CD4-positive, CD25-positive, alpha-beta regulatory T cell (primary cell): ENCODE measurements around the gene ID2. TPM values are rescaled to one million over a fixed set of nuclear protein-coding genes. Genes with fewer than 3 reads are reported as not detected.

Experiments
- ATAC-seq, 2 donors: fragments of 150-1000 bp; cut with Tn5 transposase; one replicate each; pipeline ENCODE4 v1.10.0; 2021; ENCODE audit warnings: low read depth in 2 of 2, moderate number of reproducible peaks in 2 of 2, moderate library complexity in 1 of 2
- DNase-seq, 3 donors: peaks; one replicate each; pipeline versions ENCODE4 v3.0.0 to v3.0.0-alpha.2; 2012 to 2022; ENCODE audit warnings: mixed read lengths in 1 of 3
- H3K27ac ChIP-seq: one replicate; pipeline ENCODE4 v1.7.0; 2013; ENCODE audit warnings: mild to moderate bottlenecking, low read length; ENCODE audit not compliant: insufficient read depth, poor library complexity, severe bottlenecking
- H3K27me3 ChIP-seq: one replicate; pipeline ENCODE4 v1.7.0; 2013; ENCODE audit warnings: low read length; ENCODE audit not compliant: control insufficient read depth, insufficient read depth
- H3K36me3 ChIP-seq: one replicate; pipeline ENCODE4 v1.7.0; 2013; ENCODE audit warnings: mild to moderate bottlenecking, low read length, moderate library complexity; ENCODE audit not compliant: control insufficient read depth, insufficient read depth
- H3K4me1 ChIP-seq: 2 replicates; pipeline ENCODE4 v1.7.0; 2013; ENCODE audit warnings: mild to moderate bottlenecking, low read length; ENCODE audit not compliant: insufficient read depth, control insufficient read depth, poor library complexity, severe bottlenecking
- H3K4me3 ChIP-seq: one replicate; pipeline ENCODE4 v1.7.0; 2013; ENCODE audit warnings: low read depth, mild to moderate bottlenecking, low read length, moderate library complexity
- H3K9me3 ChIP-seq, 2 experiments: 1 replicate in 1 of 2; 2 replicates in 1 of 2; pipeline ENCODE4 v1.7.0; 2013; ENCODE audit warnings: low read length in 2 of 2, mild to moderate bottlenecking in 1 of 2, moderate library complexity in 1 of 2; ENCODE audit not compliant: control insufficient read depth in 2 of 2
- H3K27ac Mint-ChIP-seq, 3 donors: one replicate each; pipeline ENCODE4 v1.8.0; 2020 to 2022; ENCODE audit warnings: mild to moderate bottlenecking in 3 of 3, mixed read lengths in 3 of 3, moderate library complexity in 2 of 3
- H3K27me3 Mint-ChIP-seq: one replicate; pipeline ENCODE4 v1.8.0; 2022; ENCODE audit warnings: mild to moderate bottlenecking, mixed read lengths
- H3K36me3 Mint-ChIP-seq: one replicate; pipeline ENCODE4 v1.8.0; 2020; ENCODE audit warnings: mixed read lengths
- H3K4me1 Mint-ChIP-seq, 4 donors: one replicate each; pipeline ENCODE4 v1.8.0; 2020 to 2022; ENCODE audit warnings: mixed read lengths in 4 of 4, mild to moderate bottlenecking in 1 of 4
- H3K4me3 Mint-ChIP-seq, 4 donors: one replicate each; pipeline ENCODE4 v1.8.0; 2020 to 2022; ENCODE audit warnings: mild to moderate bottlenecking in 4 of 4, mixed read lengths in 4 of 4, moderate library complexity in 3 of 4
- H3K9me3 Mint-ChIP-seq, 7 donors: one replicate each; pipeline ENCODE4 v1.8.0; 2020 to 2022; ENCODE audit warnings: mixed read lengths in 7 of 7, mild to moderate bottlenecking in 3 of 7, moderate library complexity in 2 of 7
- polyA plus RNA-seq, 4 donors: library from polyadenylated mRNA; unstranded; fragments of 300-500 nt; fragmentation: Illumina TruSeq; gene quantifications; one replicate each; pipeline ENCODE4 v1.2.3, GENCODE V29; 2021
- total RNA-seq: library from RNA; stranded (reverse); gene quantifications from one replicate; pipeline ENCODE4 v1.2.3, GENCODE V29; 2022

The ID2 gene
- total and polyA plus RNA-seq, 5 donors from 2014 or later = 20.3 to 55.9 (median 26.5) TPM

- Mint-ChIP-seq H3K4me1 (peaks cover 0 to 2% (median under 1%) of the 10 kb centered on the region in 4 donors), H3K9me3 (no peaks in the 10 kb centered on the region), H3K27me3 (peaks cover 10% of the 10 kb centered on the region), H3K4me3 (no peak overlapping the region), H3K27ac (no peak overlapping the region), H3K36me3 (no peaks in the 10 kb centered on the region)
- no peaks in the 10 kb centered on the region for H3K27me3 ChIP-seq
- no peak for DNase-seq
- H3K9me3 ChIP-seq = no peaks in the 10 kb centered on the region
- H3K36me3 ChIP-seq = no peaks in the 10 kb centered on the region
- no peak overlapping the region for H3K4me3 ChIP-seq
- no peaks in the 10 kb centered on the region for H3K4me1 ChIP-seq
- no peak overlapping the region for H3K27ac ChIP-seq
- ATAC-seq = no peak
These were observed 23.6 kb upstream of the ID2 start for GRCh38 chr2:8658064-8658862.

DNA sequence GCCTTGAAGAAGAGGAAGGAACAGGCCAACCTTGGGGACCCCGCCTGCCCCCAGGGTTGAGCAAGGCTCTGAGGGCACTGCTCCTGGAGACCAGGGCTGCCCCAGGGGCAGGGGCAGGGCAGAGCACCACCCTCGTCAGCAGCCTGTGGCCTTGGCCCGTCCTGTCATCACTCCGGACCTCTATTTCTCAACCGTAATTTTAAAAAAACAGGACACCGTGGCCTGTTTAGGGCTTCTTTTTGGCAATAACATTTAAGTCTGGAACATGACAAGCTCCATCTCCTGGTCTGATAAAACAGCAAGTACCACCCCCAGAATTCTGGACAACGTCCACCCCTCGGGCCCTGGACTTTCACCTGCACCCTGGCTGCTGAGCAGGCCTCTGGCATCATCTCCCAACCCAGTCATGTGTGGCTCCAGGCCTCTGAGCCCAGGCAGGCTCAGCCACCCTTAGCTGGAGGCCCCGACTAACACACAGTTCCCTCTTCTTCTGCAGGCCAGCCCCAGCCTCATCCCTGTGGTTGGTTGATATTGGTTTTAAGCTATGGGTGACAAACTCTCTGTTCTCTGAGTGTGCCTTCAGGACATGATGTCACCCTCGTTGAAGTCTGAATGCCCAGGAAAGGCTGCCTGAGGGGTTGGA lies 22.6 kb upstream of the ID2 start:
- peaks cover 0 to 2% (median under 1%) of the 10 kb centered on the region in 4 donors for H3K4me1 Mint-ChIP-seq
- Histone ChIP-seq H3K27me3 (no peaks in the 10 kb centered on the region), H3K4me1 (no peaks in the 10 kb centered on the region), H3K27ac (no peak overlapping the region), H3K4me3 (no peak overlapping the region), H3K36me3 (no peaks in the 10 kb centered on the region), H3K9me3 (no peaks in the 10 kb centered on the region)
- no peaks in the 10 kb centered on the region for H3K36me3 Mint-ChIP-seq
- no peak overlapping the region for H3K27ac Mint-ChIP-seq
- no peak for DNase-seq
- no peak for ATAC-seq
- peaks cover 10% of the 10 kb centered on the region for H3K27me3 Mint-ChIP-seq
- H3K9me3 Mint-ChIP-seq = no peaks in the 10 kb centered on the region
- no peak overlapping the region for H3K4me3 Mint-ChIP-seq

DNA sequence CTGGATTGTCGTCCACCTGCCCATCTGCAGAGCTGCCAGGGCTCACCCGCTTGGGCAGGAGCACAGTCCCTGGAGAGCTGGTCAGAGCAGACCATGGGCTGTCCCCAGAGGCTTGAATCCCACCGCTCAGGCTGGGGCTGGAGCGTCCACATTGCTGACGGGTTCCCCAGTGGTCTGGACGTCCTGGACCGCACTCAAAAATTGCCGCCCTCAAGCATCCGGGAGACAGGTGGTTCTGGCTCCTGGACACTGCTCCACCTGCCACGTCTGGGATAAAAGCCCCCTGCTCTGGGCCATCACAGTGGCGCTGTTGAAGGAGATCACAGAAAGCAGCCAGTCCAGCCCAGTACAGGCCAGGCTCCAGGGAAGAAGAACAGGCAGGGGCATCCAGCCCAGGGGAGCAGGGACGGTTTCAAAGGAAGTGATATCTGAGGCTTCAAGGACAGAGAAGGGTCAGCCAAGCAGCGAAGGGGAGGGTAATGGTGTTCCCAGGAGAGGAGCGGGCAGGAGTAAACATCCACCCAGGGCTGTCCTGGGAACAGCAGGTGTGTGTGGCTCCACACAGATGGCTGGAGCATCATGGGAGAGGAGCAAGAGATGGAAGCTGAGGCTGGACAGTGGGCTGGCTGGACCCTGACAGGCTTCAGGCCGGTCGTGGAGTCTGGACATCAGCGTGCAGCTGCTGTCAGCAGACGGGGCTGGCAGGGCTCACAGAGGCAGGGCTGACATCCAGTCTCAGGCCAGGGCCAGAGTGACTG lies 21.9 kb upstream of the ID2 start:
- DNase-seq (no peak), ATAC-seq (no peak)
- Histone ChIP-seq H3K4me3 (no peak overlapping the region), H3K27me3 (no peaks in the 10 kb centered on the region), H3K27ac (no peak overlapping the region), H3K36me3 (no peaks in the 10 kb centered on the region), H3K9me3 (no peaks in the 10 kb centered on the region), H3K4me1 (no peaks in the 10 kb centered on the region)
- Mint-ChIP-seq H3K27ac (no peak overlapping the region), H3K27me3 (peaks cover 8% of the 10 kb centered on the region), H3K9me3 (peaks cover 0 to under 1% (median 0%) of the 10 kb centered on the region in 7 donors), H3K4me1 (peaks cover 0 to 6% (median under 1%) of the 10 kb centered on the region in 4 donors), H3K4me3 (peak overlapping the region in 1 of 4 donors; percentile 56), H3K36me3 (no peaks in the 10 kb centered on the region)

DNA sequence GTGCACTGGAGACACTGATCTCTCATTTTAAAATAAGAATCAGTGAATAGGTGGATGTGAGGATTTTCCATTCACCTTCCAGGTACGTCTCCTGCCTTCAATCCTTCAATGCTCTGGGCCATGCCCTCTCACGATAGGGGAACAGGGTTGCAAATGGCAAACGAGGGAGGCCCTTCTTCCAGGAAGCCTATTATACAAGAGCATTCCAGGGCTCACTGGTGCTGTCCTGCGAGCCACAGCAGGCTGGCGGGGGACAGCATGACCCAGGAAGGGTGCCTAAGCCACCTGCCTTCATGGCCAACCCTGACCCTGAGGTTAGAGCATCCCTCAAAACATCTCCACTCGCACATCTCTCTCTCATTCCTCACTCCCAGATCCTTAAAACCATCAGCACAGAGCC lies 20.6 kb upstream of the ID2 start:
- Mint-ChIP-seq H3K36me3 (no peaks in the 10 kb centered on the region), H3K27me3 (peaks cover 6% of the 10 kb centered on the region), H3K27ac (no peak overlapping the region), H3K4me3 (no peak overlapping the region), H3K4me1 (peaks cover 0 to 6% (median under 1%) of the 10 kb centered on the region in 4 donors), H3K9me3 (peaks cover 0 to 1% (median 0%) of the 10 kb centered on the region in 7 donors)
- ATAC-seq (no peak), DNase-seq (no peak)
- H3K27ac ChIP-seq = no peak overlapping the region
- H3K9me3 ChIP-seq = no peaks in the 10 kb centered on the region
- H3K4me3 ChIP-seq = no peak overlapping the region
- no peaks in the 10 kb centered on the region for H3K27me3 ChIP-seq
- H3K36me3 ChIP-seq = no peaks in the 10 kb centered on the region
- no peaks in the 10 kb centered on the region for H3K4me1 ChIP-seq

DNA sequence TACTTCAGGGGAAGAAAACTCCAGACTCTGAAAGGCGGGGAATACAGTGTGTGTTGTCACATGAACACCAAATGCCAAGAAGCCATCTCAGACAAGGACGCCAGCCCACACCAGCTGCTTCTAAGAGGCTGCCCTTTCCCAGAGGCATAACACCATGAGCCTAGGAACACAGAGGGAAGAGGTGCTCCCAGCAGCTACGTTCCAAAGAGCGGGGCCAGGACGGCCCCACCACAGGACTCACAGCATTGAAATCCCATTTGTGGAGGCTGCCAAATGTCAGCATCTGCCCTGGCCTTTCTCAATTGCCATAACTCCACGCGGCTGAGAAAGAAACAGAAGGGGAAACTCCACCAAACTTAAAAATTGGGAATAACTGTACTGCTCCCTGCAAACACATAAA lies 20.1 kb upstream of the ID2 start:
- Histone ChIP-seq H3K9me3 (no peaks in the 10 kb centered on the region), H3K27ac (no peak overlapping the region), H3K4me1 (no peaks in the 10 kb centered on the region), H3K27me3 (no peaks in the 10 kb centered on the region), H3K4me3 (no peak overlapping the region), H3K36me3 (no peaks in the 10 kb centered on the region)
- H3K4me1 Mint-ChIP-seq = peaks cover 0 to 6% (median under 1%) of the 10 kb centered on the region in 4 donors
- peaks cover 6% of the 10 kb centered on the region for H3K27me3 Mint-ChIP-seq
- no peak overlapping the region for H3K27ac Mint-ChIP-seq
- no peaks in the 10 kb centered on the region for H3K36me3 Mint-ChIP-seq
- ATAC-seq (no peak), DNase-seq (no peak)
- peaks cover 0 to 1% (median 0%) of the 10 kb centered on the region in 7 donors for H3K9me3 Mint-ChIP-seq
- H3K4me3 Mint-ChIP-seq = no peak overlapping the region

DNA sequence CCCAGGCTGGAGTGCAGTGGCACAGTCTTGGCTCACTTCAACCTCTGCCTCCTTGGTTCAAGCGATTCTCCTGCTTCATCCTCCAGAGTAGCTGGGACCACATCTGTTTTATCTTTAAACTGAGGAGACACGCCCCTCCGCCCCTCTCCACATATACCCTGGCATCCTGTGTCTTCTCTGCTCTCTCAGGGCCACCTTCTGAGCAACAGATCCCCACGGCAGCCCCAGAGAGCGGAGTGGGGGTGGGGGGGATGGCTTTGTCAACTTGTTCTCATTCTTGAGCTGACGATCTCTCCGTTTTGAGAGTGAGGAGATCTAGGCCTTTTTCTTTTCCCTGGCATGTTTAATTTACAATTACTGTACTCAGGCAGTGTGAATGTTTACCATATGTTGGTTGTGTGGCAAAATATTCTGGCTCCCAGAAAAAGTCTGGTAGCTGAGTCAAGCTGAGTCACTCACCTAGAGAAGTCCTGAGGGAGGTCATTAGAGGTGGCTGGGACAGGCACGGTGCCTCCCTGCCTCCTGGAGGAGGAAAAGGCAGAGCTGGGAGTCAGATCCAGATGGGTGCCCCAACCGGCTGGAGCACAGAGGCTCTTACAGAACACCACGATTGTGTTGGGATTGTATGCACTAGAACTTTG lies 19.5 kb upstream of the ID2 start:
- Histone ChIP-seq H3K27ac (no peak overlapping the region), H3K4me1 (no peaks in the 10 kb centered on the region), H3K27me3 (no peaks in the 10 kb centered on the region), H3K4me3 (no peak overlapping the region), H3K36me3 (no peaks in the 10 kb centered on the region), H3K9me3 (no peaks in the 10 kb centered on the region)
- Mint-ChIP-seq H3K4me1 (peaks cover 0 to 4% (median 0%) of the 10 kb centered on the region in 4 donors), H3K9me3 (peaks cover 0 to 1% (median 0%) of the 10 kb centered on the region in 7 donors), H3K36me3 (no peaks in the 10 kb centered on the region), H3K27me3 (peaks cover 6% of the 10 kb centered on the region), H3K27ac (no peak overlapping the region), H3K4me3 (no peak overlapping the region)
- DNase-seq (no peak), ATAC-seq (no peak)

- Histone ChIP-seq H3K9me3 (no peaks in the 10 kb centered on the region), H3K4me1 (no peaks in the 10 kb centered on the region), H3K27ac (no peak overlapping the region), H3K27me3 (no peaks in the 10 kb centered on the region), H3K4me3 (no peak overlapping the region), H3K36me3 (no peaks in the 10 kb centered on the region)
- Mint-ChIP-seq H3K27me3 (peaks cover 6% of the 10 kb centered on the region), H3K4me3 (no peak overlapping the region), H3K4me1 (peaks cover 0 to 4% (median 0%) of the 10 kb centered on the region in 4 donors), H3K27ac (no peak overlapping the region), H3K36me3 (no peaks in the 10 kb centered on the region), H3K9me3 (peaks cover 0 to 1% (median 0%) of the 10 kb centered on the region in 7 donors)
- DNase-seq = no peak
- no peak for ATAC-seq
These were observed 17.9 kb upstream of the ID2 start for GRCh38 chr2:8663997-8664396.
